MM.1S (cell line): ENCODE data around the gene SHOC1.

Source experiments
- CTCF ChIP-seq: fragments of 300-600 bp; sonication (generic); IDR thresholded peaks from 2 replicates; pipeline ENCODE4 v1.5.1; 2016; ENCODE audit warnings: antibody characterized with exemption, low read length, mixed read lengths
- EZH2phosphoT487 ChIP-seq: fragments of 300-600 bp; sonication (generic); IDR thresholded peaks from 2 replicates; pipeline ENCODE4 v1.6.1; 2018; ENCODE audit warnings: antibody characterized with exemption, low read length

- TF ChIP-seq EZH2phosphoT487 (no peak), CTCF (no peak)
Observed at GRCh38 chr9:111803924-111804323, 9.2 kb upstream of the SHOC1 start.
